GM19193 (cell line): ENCODE data around the gene TOMM40.

Experiments
- POLR2A ChIP-seq: IDR thresholded peaks from 4 replicates; pipeline ENCODE4 v1.6.1; 2011; ENCODE audit not compliant: insufficient read depth, insufficient read length; ENCODE audit errors: extremely low read depth

TOMM40 gene

GRCh38 chr19:44891016-44891882, at the start of gene TOMM40:
Gene TOMM40, plus strand, starts transcription at chr19:44891254. Its CDS starts 162 bp downstream, at chr19:44891416.
- TF ChIP-seq POLR2A = peak; percentile 68

GRCh38 chr19:44845286-44845611, 45.8 kb upstream of the TOMM40 start:
- TF ChIP-seq POLR2A = no peak

- no peak for TF ChIP-seq POLR2A
Measured at GRCh38 chr19:44845612-44846454, 45.2 kb upstream of the TOMM40 start, which contains the start of gene NECTIN2. Gene NECTIN2, plus strand, starts transcription at chr19:44846297. Its CDS starts 229 bp downstream, at chr19:44846526.

GRCh38 chr19:44846455-44847143, 44.5 kb upstream of the TOMM40 start:
- TF ChIP-seq POLR2A = no peak

GRCh38 chr19:44847144-44848035, 43.7 kb upstream of the TOMM40 start:
- TF ChIP-seq POLR2A = no peak

GRCh38 chr19:44848036-44848811, 42.8 kb upstream of the TOMM40 start:
- TF ChIP-seq POLR2A = no peak

- TF ChIP-seq POLR2A = no peak
Measured at GRCh38 chr19:44848812-44849447, 42.1 kb upstream of the TOMM40 start.

- TF ChIP-seq POLR2A = no peak
Measured at GRCh38 chr19:44850641-44851109, 40.4 kb upstream of the TOMM40 start.

GRCh38 chr19:44851427-44851826, 39.6 kb upstream of the TOMM40 start:
- TF ChIP-seq POLR2A = no peak

- no peak for TF ChIP-seq POLR2A
Measured at GRCh38 chr19:44855606-44856005, 35.4 kb upstream of the TOMM40 start.

GRCh38 chr19:44856421-44857083, 34.5 kb upstream of the TOMM40 start:
- TF ChIP-seq POLR2A = no peak

GRCh38 chr19:44857837-44858236, 33.2 kb upstream of the TOMM40 start:
- TF ChIP-seq POLR2A = no peak
